ENCODE results near the gene FAM169A.
A peak's percentile ranks its signal among the peaks of the same experiment; 100 is the strongest.
"Not testable (repeated sequence)": the region's sequence is repeated elsewhere in the genome, so short reads cannot be mapped to it uniquely, and the experiment has no call there.

The FAM169A gene

DNA sequence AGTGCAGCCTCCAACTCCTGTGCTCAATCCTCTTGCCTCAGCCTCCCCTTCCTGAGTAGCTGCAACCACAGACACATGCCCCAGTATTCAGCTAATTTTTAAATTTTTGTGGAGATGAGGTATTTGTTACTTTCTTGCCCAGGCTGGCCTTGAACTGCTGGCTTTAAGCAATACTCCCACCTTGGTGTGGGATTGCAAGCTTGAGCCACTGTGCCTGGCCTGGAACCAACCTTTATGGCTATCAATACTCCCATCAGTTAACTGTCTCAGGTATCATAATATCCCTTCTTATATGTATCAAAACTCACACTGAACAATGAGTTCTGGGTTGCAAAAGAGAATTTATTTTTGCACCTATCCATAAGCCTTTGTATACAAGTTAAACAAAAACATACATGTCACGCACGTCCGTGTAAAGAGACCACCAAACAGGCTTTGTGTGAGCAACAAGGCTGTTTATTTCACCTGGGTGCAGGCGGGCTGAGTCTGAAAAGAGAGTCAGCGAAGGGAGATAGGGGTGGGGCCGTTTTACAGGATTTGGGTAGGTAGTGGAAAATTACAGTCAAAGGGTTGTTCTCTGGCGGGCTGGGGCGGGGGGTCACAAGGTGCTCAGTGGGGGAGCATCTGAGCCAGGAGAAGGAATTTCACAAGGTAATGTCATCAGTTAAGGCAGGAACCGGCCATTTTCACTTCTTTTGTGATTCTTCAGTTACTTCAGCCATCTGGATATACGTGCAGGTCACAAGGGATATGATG is 16.4 kb upstream of the FAM169A start:
- not testable (repeated sequence) for H3K27ac Mint-ChIP-seq; H3K4me1 Mint-ChIP-seq (ENCODE audit: low read depth); H3K36me3 Mint-ChIP-seq (ENCODE audit: low read depth); H3K27me3 Mint-ChIP-seq; H3K9me3 Mint-ChIP-seq; H3K4me3 Mint-ChIP-seq

GRCh38 chr5:74877624-74878304 is 11.6 kb upstream of the FAM169A start:
- H3K27me3 Mint-ChIP-seq = no peaks in the 10 kb centered on the region
- H3K4me3 Mint-ChIP-seq = no peak overlapping the region
- no peaks in the 10 kb centered on the region for H3K4me1 Mint-ChIP-seq (ENCODE audit: low read depth)
- no peak overlapping the region for H3K27ac Mint-ChIP-seq
- no peaks in the 10 kb centered on the region for H3K36me3 Mint-ChIP-seq (ENCODE audit: low read depth)
- H3K9me3 Mint-ChIP-seq = no peaks in the 10 kb centered on the region

DNA sequence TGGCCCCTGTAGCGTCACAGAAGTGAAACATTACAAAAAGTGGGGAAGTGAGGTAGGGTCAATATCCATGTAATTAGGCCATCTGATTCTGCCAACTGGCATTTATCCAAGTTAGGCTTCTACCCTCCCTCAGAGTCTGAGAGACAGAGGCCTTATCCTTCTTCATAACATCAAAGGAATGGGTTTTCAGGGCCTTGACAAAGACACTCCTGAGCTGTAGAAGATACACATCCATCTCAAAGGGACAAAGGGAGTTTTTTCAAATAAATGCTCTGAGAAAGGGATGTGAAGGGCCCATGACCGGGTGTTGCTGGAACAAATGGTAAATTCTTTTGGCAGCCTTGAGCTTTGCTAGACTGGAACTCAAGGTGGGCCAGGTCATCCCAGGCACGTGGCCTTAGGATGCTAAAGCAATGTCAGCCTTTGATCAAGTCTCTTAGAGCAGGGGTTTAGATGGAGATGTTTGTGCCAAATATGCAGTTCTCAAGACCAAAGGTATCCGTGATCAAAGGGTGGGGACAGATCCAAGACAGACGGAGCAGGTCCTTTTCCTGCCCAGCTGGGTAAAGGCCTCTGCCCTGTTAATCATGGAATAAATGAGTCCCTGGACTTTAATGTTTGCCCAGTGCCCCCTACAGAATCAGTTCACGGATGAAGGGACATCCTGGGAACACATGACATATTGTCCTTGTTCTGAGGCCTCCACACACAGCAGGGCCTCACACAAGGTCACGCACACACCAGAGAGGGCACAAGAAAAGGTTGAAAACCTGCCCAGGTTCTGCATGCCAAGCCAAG is 10.0 kb upstream of the FAM169A start:
- no peaks in the 10 kb centered on the region for H3K27me3 Mint-ChIP-seq
- no peaks in the 10 kb centered on the region for H3K36me3 Mint-ChIP-seq (ENCODE audit: low read depth)
- H3K9me3 Mint-ChIP-seq = no peaks in the 10 kb centered on the region
- H3K27ac Mint-ChIP-seq = no peak overlapping the region
- H3K4me3 Mint-ChIP-seq = no peak overlapping the region
- H3K4me1 Mint-ChIP-seq (ENCODE audit: low read depth) = no peaks in the 10 kb centered on the region

GRCh38 chr5:74873525-74874249 is 7.5 kb upstream of the FAM169A start:
- Mint-ChIP-seq H3K4me3 (no peak overlapping the region), H3K9me3 (no peaks in the 10 kb centered on the region), H3K27me3 (no peaks in the 10 kb centered on the region), H3K36me3 (ENCODE audit: low read depth) (no peaks in the 10 kb centered on the region), H3K4me1 (ENCODE audit: low read depth) (no peaks in the 10 kb centered on the region), H3K27ac (no peak overlapping the region)

GRCh38 chr5:74870299-74871067 is 4.3 kb upstream of the FAM169A start:
- Mint-ChIP-seq H3K4me3 (no peak overlapping the region), H3K27ac (no peak overlapping the region), H3K36me3 (ENCODE audit: low read depth) (no peaks in the 10 kb centered on the region), H3K27me3 (peaks cover 3% of the 10 kb centered on the region), H3K9me3 (no peaks in the 10 kb centered on the region), H3K4me1 (ENCODE audit: low read depth) (peaks cover under 1% of the 10 kb centered on the region)

- peaks cover 11% of the 10 kb centered on the region for H3K4me1 Mint-ChIP-seq (ENCODE audit: low read depth)
- not testable (repeated sequence) for H3K4me3 Mint-ChIP-seq; H3K9me3 Mint-ChIP-seq; H3K36me3 Mint-ChIP-seq (ENCODE audit: low read depth); H3K27me3 Mint-ChIP-seq; H3K27ac Mint-ChIP-seq
Measured at GRCh38 chr5:74869414-74869813, 3.2 kb upstream of the FAM169A start.

DNA sequence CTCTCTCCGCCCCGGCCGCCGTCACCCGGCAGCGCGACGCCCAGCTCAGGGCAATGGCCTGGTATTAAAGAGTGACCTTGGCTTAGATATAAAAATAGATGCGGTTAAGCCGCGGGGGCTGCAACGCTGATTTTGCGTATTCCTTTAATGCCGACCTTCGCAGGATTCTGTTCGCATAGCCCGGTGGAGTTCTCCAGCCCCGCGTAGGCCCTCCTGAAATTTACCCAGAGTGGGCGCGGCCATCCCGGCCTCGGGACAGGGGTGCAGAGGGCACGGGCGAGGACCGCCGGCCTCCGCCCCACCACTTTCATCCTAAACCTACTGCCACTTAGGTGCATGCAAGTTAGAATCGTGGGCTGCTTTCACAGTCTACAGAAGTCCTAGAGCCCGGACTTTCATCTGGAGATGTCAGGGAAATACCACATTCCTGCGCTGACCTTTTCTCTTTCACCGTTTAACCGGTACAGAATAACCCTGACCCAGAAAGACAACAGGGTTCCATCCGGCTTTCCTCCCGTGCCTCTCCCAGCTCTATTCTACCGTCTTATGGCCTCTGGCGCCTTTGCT is 492 bp upstream of the FAM169A start:
- peak overlapping the region; percentile 84 for H3K4me3 Mint-ChIP-seq
- H3K9me3 Mint-ChIP-seq = no peaks in the 10 kb centered on the region
- H3K4me1 Mint-ChIP-seq (ENCODE audit: low read depth) = peaks cover 25% of the 10 kb centered on the region
- peaks cover 3% of the 10 kb centered on the region for H3K27me3 Mint-ChIP-seq
- no peaks in the 10 kb centered on the region for H3K36me3 Mint-ChIP-seq (ENCODE audit: low read depth)
- peak overlapping the region; percentile 78 for H3K27ac Mint-ChIP-seq

- no peaks in the 10 kb centered on the region for H3K36me3 Mint-ChIP-seq (ENCODE audit: low read depth)
- H3K4me1 Mint-ChIP-seq (ENCODE audit: low read depth) = peaks cover 30% of the 10 kb centered on the region
- H3K27me3 Mint-ChIP-seq = peaks cover 3% of the 10 kb centered on the region
- no peaks in the 10 kb centered on the region for H3K9me3 Mint-ChIP-seq
- H3K27ac Mint-ChIP-seq = peak overlapping the region; percentile 99
- H3K4me3 Mint-ChIP-seq = peak overlapping the region; percentile 96
Measured at GRCh38 chr5:74865256-74865803, 857 bp downstream of the FAM169A start.

GRCh38 chr5:74864823-74865222 is 1.4 kb downstream of the FAM169A start:
- H3K9me3 Mint-ChIP-seq = no peaks in the 10 kb centered on the region
- peaks cover 33% of the 10 kb centered on the region for H3K4me1 Mint-ChIP-seq (ENCODE audit: low read depth)
- H3K27ac Mint-ChIP-seq = peak overlapping the region; percentile 99
- H3K36me3 Mint-ChIP-seq (ENCODE audit: low read depth) = no peaks in the 10 kb centered on the region
- peak overlapping the region; percentile 96 for H3K4me3 Mint-ChIP-seq
- H3K27me3 Mint-ChIP-seq = peaks cover 3% of the 10 kb centered on the region

DNA sequence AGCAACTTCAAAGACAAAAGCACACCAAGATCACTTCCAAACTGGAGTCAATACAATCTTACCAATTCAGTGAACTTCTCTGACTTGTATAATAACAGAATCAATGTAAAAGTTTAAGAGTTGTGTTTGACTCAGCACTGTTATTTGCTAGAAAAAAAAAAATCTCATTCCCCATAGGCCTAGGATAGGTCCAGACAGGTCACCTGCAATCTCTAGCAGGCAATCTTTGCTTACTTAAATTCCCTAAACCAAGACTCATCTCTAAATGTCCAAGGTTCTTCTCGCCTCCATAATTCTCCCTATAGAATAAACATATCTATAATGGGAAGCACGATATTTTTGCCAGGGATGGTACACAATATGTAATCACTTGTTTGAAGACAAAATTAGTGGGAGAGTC is 2.5 kb downstream of the FAM169A start:
- no peaks in the 10 kb centered on the region for H3K36me3 Mint-ChIP-seq (ENCODE audit: low read depth)
- H3K4me3 Mint-ChIP-seq = peak overlapping the region; percentile 2
- no peak overlapping the region for H3K27ac Mint-ChIP-seq
- peaks cover 33% of the 10 kb centered on the region for H3K4me1 Mint-ChIP-seq (ENCODE audit: low read depth)
- H3K9me3 Mint-ChIP-seq = no peaks in the 10 kb centered on the region
- peaks cover 3% of the 10 kb centered on the region for H3K27me3 Mint-ChIP-seq

- Mint-ChIP-seq H3K36me3 (ENCODE audit: low read depth) (no peaks in the 10 kb centered on the region), H3K27me3 (no peaks in the 10 kb centered on the region), H3K4me1 (ENCODE audit: low read depth) (peaks cover 33% of the 10 kb centered on the region), H3K9me3 (no peaks in the 10 kb centered on the region), H3K27ac (no peak overlapping the region), H3K4me3 (no peak overlapping the region)
Measured at GRCh38 chr5:74862221-74862620, 4.0 kb downstream of the FAM169A start.

DNA sequence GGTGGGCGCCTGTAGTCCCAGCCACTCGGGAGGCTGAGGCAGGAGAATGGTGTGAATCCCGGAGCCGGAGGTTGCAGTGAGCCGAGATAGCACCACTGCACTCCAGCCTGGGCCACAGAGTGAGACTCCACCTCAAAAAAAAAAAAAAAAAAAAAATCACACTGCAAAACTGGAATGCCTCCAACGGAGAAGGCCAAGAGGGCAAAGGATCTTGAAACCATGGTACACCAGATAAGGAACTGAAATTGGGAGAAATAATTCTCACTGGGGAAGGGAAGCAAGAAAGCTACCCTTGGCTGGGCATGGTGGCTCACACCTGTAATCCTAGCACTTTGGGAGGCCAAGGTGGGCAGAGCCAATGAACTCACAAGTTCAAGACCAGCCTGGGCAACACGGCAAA is 9.2 kb downstream of the FAM169A start:
- not testable (repeated sequence) for H3K4me3 Mint-ChIP-seq, H3K27ac Mint-ChIP-seq, H3K27me3 Mint-ChIP-seq
- peaks cover 10% of the 10 kb centered on the region for H3K9me3 Mint-ChIP-seq
- H3K36me3 Mint-ChIP-seq (ENCODE audit: low read depth) = peaks cover 17% of the 10 kb centered on the region
- H3K4me1 Mint-ChIP-seq (ENCODE audit: low read depth) = peaks cover 27% of the 10 kb centered on the region

DNA sequence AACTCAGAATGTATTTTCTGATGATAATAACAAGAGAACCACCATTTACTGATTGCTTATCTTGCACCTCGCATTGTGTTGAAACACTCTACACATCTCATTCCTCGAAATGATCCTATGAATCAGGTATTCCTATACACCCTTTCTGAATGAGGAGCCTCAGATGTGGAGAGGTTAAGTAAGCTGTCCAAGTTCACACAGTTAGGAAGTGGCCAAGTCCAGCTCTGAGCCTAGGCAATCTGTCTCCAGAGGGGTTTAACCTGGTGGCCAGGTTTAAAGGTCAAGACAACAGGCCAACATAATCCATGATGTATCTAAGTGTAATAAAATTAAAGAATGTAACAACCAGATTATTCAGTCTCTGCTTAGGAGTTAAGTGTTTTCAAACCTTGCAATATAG is 12.9 kb downstream of the FAM169A start:
- peak overlapping the region; percentile 29 for H3K27ac Mint-ChIP-seq
- H3K4me1 Mint-ChIP-seq (ENCODE audit: low read depth) = peaks cover 43% of the 10 kb centered on the region
- H3K4me3 Mint-ChIP-seq = no peak overlapping the region
- H3K36me3 Mint-ChIP-seq (ENCODE audit: low read depth) = peaks cover 17% of the 10 kb centered on the region
- H3K9me3 Mint-ChIP-seq = peaks cover 10% of the 10 kb centered on the region
- H3K27me3 Mint-ChIP-seq = no peaks in the 10 kb centered on the region

Measured in stimulated activated naive CD8-positive, alpha-beta T cell treated with anti-CD3 and anti-CD28 coated beads, Interleukin-15, Interleukin-2, amounts not matched to agents 100 ng/mL and 50 ng/mL, for 24 hours (primary cell).